Vagina (tissue), 2 donors: ENCODE data around the gene PLD6.

Experiments used
- CTCF ChIP-seq, 3 experiments: fragments of 450-650 bp in 2 of 3; fragments of 200-600 bp in 1 of 3; sonication (generic) in 1 of 3; IDR thresholded peaks; one replicate each; pipeline ENCODE4 v1.5.1; 2017 to 2019; ENCODE audit warnings: antibody characterized with exemption in 3 of 3, mild to moderate bottlenecking in 2 of 3, moderate library complexity in 2 of 3
- POLR2A ChIP-seq, 2 donors: fragments of 450-650 bp; IDR thresholded peaks; one replicate each; pipeline ENCODE4 v1.6.1; 2017; ENCODE audit warnings: antibody characterized with exemption in 2 of 2, mild to moderate bottlenecking in 2 of 2, moderate library complexity in 2 of 2
- POLR2AphosphoS5 ChIP-seq, 2 donors: sonication (generic); formaldehyde crosslinking; IDR thresholded peaks; one replicate each; pipeline ENCODE4 v1.9.0; 2017; ENCODE audit warnings: antibody characterized with exemption in 2 of 2, mild to moderate bottlenecking in 2 of 2, low read depth in 1 of 2; ENCODE audit not compliant: insufficient read depth in 1 of 2

GRCh38 chr17:17156511-17156910, 49.6 kb downstream of the PLD6 start:
- TF ChIP-seq CTCF (IDR thresholded peaks at IDR 0.05) (no peak), POLR2A (IDR thresholded peaks at IDR 0.05) (no peak), POLR2AphosphoS5 (IDR thresholded peaks at IDR 0.05; ENCODE audit: insufficient read depth in 1 of 2, low read depth in 1 of 2) (no peak)
